Measurements from ENCODE around the gene GFRA3. TPM values are rescaled to one million over a fixed set of nuclear protein-coding genes. Genes with fewer than 3 reads are reported as not detected.

GFRA3 gene
- polyA plus RNA-seq, 5 donors: 2.7 to 5.5 (median 3.2) TPM

Other genes starting within 250 kb of the GFRA3 start
- gene FAM13B, start 241.5 kb downstream of the GFRA3 start, polyA plus RNA-seq (ENCODE audit: insufficient read depth in 1 of 5, insufficient read length in 5 of 5, low replicate concordance in 1 of 5): 10 to 100 TPM; 30.5 to 58.9 (median 51.2) TPM
- not detected for gene WNT8A, start 190.6 kb downstream of the GFRA3 start, polyA plus RNA-seq (ENCODE audit: insufficient read depth in 1 of 5, insufficient read length in 5 of 5, low replicate concordance in 1 of 5)
- 10 to 100 TPM; 10.2 to 12.1 (median 10.7) TPM for gene NME5, start 135.2 kb downstream of the GFRA3 start, polyA plus RNA-seq (ENCODE audit: insufficient read depth in 1 of 5, insufficient read length in 5 of 5, low replicate concordance in 1 of 5)
- gene BRD8, start 96.0 kb downstream of the GFRA3 start, polyA plus RNA-seq (ENCODE audit: insufficient read depth in 1 of 5, insufficient read length in 5 of 5, low replicate concordance in 1 of 5): 100 to 1,000 TPM; 107 to 197 (median 186) TPM
- 10 to 100 TPM; 32.3 to 94.5 (median 49.2) TPM for gene KIF20A, start 95.5 kb downstream of the GFRA3 start, polyA plus RNA-seq (ENCODE audit: insufficient read depth in 1 of 5, insufficient read length in 5 of 5, low replicate concordance in 1 of 5)
- 10 to 100 TPM; 46.2 to 67.0 (median 59.3) TPM for gene CDC23, start 61.3 kb downstream of the GFRA3 start, polyA plus RNA-seq (ENCODE audit: insufficient read depth in 1 of 5, insufficient read length in 5 of 5, low replicate concordance in 1 of 5)
- 10 to 100 TPM in 3 of 5 donors, 1 to 10 TPM in 2; 5.7 to 16.4 (median 10.2) TPM for gene CDC25C, start 57.2 kb upstream of the GFRA3 start, polyA plus RNA-seq (ENCODE audit: insufficient read depth in 1 of 5, insufficient read length in 5 of 5, low replicate concordance in 1 of 5)
- 10 to 100 TPM; 37.8 to 46.9 (median 40.3) TPM for gene FAM53C, start 63.6 kb upstream of the GFRA3 start, polyA plus RNA-seq (ENCODE audit: insufficient read depth in 1 of 5, insufficient read length in 5 of 5, low replicate concordance in 1 of 5)
- gene KDM3B, start 78.1 kb upstream of the GFRA3 start, polyA plus RNA-seq (ENCODE audit: insufficient read depth in 1 of 5, insufficient read length in 5 of 5, low replicate concordance in 1 of 5): 10 to 100 TPM; 58.7 to 86.0 (median 76.6) TPM
- 1 to 10 TPM; 1.5 to 2.4 (median 1.9) TPM for gene REEP2, start 164.4 kb upstream of the GFRA3 start, polyA plus RNA-seq (ENCODE audit: insufficient read depth in 1 of 5, insufficient read length in 5 of 5, low replicate concordance in 1 of 5)
- gene EGR1, start 190.9 kb upstream of the GFRA3 start, polyA plus RNA-seq (ENCODE audit: insufficient read depth in 1 of 5, insufficient read length in 5 of 5, low replicate concordance in 1 of 5): 100 to 1,000 TPM in 4 of 5 donors, 10 to 100 TPM in 1; 44.6 to 383 (median 307) TPM